ENCODE measurements around the gene CLDN5.

DNA sequence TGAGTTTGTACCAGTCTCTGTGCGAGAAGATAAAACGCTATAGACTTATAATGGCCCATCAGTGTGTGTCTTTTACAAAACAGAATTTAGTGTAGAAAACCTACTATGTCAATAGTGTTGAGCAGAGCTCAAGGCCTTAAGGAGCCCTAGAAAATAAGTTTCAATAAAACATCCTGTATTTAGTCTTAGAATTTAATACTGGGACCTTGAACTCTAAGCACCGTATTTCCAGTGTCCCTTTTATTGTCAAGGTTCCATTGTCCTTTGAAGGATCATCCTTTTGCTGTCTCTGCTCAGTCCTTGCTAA is 27.9 kb downstream of the CLDN5 start:
- TF ChIP-seq, protein P1, sequence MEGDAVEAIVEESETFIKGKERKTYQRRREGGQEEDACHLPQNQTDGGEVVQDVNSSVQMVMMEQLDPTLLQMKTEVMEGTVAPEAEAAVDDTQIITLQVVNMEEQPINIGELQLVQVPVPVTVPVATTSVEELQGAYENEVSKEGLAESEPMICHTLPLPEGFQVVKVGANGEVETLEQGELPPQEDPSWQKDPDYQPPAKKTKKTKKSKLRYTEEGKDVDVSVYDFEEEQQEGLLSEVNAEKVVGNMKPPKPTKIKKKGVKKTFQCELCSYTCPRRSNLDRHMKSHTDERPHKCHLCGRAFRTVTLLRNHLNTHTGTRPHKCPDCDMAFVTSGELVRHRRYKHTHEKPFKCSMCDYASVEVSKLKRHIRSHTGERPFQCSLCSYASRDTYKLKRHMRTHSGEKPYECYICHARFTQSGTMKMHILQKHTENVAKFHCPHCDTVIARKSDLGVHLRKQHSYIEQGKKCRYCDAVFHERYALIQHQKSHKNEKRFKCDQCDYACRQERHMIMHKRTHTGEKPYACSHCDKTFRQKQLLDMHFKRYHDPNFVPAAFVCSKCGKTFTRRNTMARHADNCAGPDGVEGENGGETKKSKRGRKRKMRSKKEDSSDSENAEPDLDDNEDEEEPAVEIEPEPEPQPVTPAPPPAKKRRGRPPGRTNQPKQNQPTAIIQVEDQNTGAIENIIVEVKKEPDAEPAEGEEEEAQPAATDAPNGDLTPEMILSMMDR (IDR thresholded peaks at IDR 0.05; ENCODE audit: control extremely low read depth in 1 of 3, insufficient read depth in 1 of 3, low read depth in 1 of 3, low read length in 3 of 3) = no peak
- no peak for TF ChIP-seq GABPA (IDR thresholded peaks at IDR 0.05; ENCODE audit: borderline replicate concordance, insufficient read depth, low read length)
- no peak for TF ChIP-seq SIX5 (IDR thresholded peaks at IDR 0.05; ENCODE audit: low read depth, low read length)
- TF ChIP-seq CHD2 (IDR thresholded peaks at IDR 0.05; ENCODE audit: low read length) = no peak
- TF ChIP-seq CEBPB (IDR thresholded peaks at IDR 0.05; ENCODE audit: low read depth, low read length) = no peak
- no peak for TF ChIP-seq TCF12 (IDR thresholded peaks at IDR 0.05; ENCODE audit: low read depth, low read length)
- TF ChIP-seq PHF8 (conservative IDR thresholded peaks at IDR 0.05; ENCODE audit: low read depth, low read length) = no peak

All from H1 (cell line).